C1 segment of cervical spinal cord (tissue), 14 donors: Measurements from ENCODE around the gene CNPY3.

ENCODE experiments used
- DNase-seq, 14 donors: peaks; one replicate each; lab custom pipeline; 2025; lab: John Stamatoyannopoulos, UW

Gene CNPY3

GRCh38 chr6:42960243-42961019 lies 31.2 kb downstream of the CNPY3 start, which contains the start of gene GNMT:
Gene GNMT (plus strand): TSS chr6:42960754. CDS start chr6:42960768, 14 bp downstream.
- peak in 3 of 14 donors; percentile 6 to 50 (median 14) for DNase-seq

- peak in 1 of 14 donors; percentile 40 for DNase-seq
Measured at GRCh38 chr6:42961020-42961470, 31.8 kb downstream of the CNPY3 start.

GRCh38 chr6:42962096-42962495 lies 32.8 kb downstream of the CNPY3 start:
- no peak for DNase-seq

- DNase-seq, result no peak
Measured at GRCh38 chr6:42962502-42963178, 33.4 kb downstream of the CNPY3 start.

- no peak for DNase-seq
Measured at GRCh38 chr6:42963179-42963854, 34.0 kb downstream of the CNPY3 start.

- DNase-seq, result no peak
Measured at GRCh38 chr6:42963855-42964605, 34.8 kb downstream of the CNPY3 start.

- no peak for DNase-seq
Measured at GRCh38 chr6:42966571-42966970, 37.3 kb downstream of the CNPY3 start.

GRCh38 chr6:42967228-42967627 lies 37.9 kb downstream of the CNPY3 start:
- no peak for DNase-seq

GRCh38 chr6:42968126-42968701 lies 38.9 kb downstream of the CNPY3 start:
- no peak for DNase-seq

- DNase-seq, result no peak
Measured at GRCh38 chr6:42968783-42969182, 39.5 kb downstream of the CNPY3 start.

GRCh38 chr6:42969431-42969830 lies 40.2 kb downstream of the CNPY3 start:
- no peak for DNase-seq

GRCh38 chr6:42969934-42970333 lies 40.7 kb downstream of the CNPY3 start:
- DNase-seq, result no peak

GRCh38 chr6:42970871-42971612 lies 41.8 kb downstream of the CNPY3 start:
- no peak for DNase-seq

- no peak for DNase-seq
Measured at GRCh38 chr6:42971746-42972327, 42.6 kb downstream of the CNPY3 start.

GRCh38 chr6:42973926-42974325 lies 44.6 kb downstream of the CNPY3 start:
- no peak for DNase-seq

- no peak for DNase-seq
Measured at GRCh38 chr6:42974919-42975505, 45.7 kb downstream of the CNPY3 start.

- DNase-seq, result peak in 2 of 14 donors; percentile 39 to 52
Measured at GRCh38 chr6:42978487-42978838, 49.2 kb downstream of the CNPY3 start.

- DNase-seq, result peak; percentile 22 to 88 (median 70)
Measured at GRCh38 chr6:42978839-42979522, 49.7 kb downstream of the CNPY3 start, which contains the start of gene PEX6. Gene PEX6 (minus strand): TSS chr6:42979181. CDS start chr6:42979150, 31 bp downstream.
